ENCODE measurements around the gene FOXF1. TPM values are rescaled to one million over a fixed set of nuclear protein-coding genes. Genes with fewer than 3 reads are reported as not detected.

Gene FOXF1
- total and polyA plus RNA-seq, 4 donors: 0.56 to 1.2 (median 0.89) TPM

DNA sequence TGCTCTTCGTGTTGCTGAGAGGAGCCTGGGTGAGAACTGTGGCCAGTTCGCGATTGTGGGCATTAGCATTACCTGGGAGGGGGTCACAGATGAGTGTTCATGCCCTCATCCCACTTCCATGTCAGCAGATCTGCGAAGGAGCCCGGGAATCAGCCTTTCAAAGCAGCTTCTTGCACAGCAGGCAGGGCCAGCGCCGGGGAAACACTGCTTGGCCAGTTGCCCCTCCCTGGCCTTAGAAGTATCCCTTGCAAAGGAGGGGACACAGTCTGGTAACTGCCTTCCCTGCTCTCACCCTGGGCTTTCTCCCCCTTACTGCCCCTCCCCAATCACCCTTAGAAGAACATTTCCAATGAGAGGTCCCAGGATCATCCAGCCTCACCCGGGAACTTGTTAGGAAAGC is 42.8 kb upstream of the FOXF1 start:
- no peak for DNase-seq (ENCODE audit: low spot score)
- no peaks in the 10 kb centered on the region for H3K4me1 ChIP-seq (ENCODE audit: control insufficient read depth in 4 of 4, insufficient read depth in 4 of 4, low read length in 3 of 4)
- 74% methylated on average over 8 of the region's 8 CpGs for WGBS
- TF ChIP-seq, protein P1, sequence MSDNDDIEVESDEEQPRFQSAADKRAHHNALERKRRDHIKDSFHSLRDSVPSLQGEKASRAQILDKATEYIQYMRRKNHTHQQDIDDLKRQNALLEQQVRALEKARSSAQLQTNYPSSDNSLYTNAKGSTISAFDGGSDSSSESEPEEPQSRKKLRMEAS (IDR thresholded peaks at IDR 0.05): no peak
- TF ChIP-seq TAF1 (conservative IDR thresholded peaks at IDR 0.05) (no peak), NR2F2 (IDR thresholded peaks at IDR 0.05) (no peak), JUND (IDR thresholded peaks at IDR 0.05) (no peak), RXRA (IDR thresholded peaks at IDR 0.05) (no peak), HNF4G (IDR thresholded peaks at IDR 0.05) (no peak), FOXA2 (IDR thresholded peaks at IDR 0.05) (no peak), HNF4A (conservative IDR thresholded peaks at IDR 0.05) (no peak), EGR1 (IDR thresholded peaks at IDR 0.05; ENCODE audit: low read depth in 2 of 2) (no peak), YY1 (IDR thresholded peaks at IDR 0.05) (no peak), RAD21 (IDR thresholded peaks at IDR 0.05) (no peak), GABPA (IDR thresholded peaks at IDR 0.05 in 1 of 2, conservative IDR thresholded peaks at IDR 0.05 in 1 of 2) (no peak), SP1 (IDR thresholded peaks at IDR 0.05) (no peak), FOXA1 (IDR thresholded peaks at IDR 0.05) (no peak)
- TF ChIP-seq, protein P2, sequence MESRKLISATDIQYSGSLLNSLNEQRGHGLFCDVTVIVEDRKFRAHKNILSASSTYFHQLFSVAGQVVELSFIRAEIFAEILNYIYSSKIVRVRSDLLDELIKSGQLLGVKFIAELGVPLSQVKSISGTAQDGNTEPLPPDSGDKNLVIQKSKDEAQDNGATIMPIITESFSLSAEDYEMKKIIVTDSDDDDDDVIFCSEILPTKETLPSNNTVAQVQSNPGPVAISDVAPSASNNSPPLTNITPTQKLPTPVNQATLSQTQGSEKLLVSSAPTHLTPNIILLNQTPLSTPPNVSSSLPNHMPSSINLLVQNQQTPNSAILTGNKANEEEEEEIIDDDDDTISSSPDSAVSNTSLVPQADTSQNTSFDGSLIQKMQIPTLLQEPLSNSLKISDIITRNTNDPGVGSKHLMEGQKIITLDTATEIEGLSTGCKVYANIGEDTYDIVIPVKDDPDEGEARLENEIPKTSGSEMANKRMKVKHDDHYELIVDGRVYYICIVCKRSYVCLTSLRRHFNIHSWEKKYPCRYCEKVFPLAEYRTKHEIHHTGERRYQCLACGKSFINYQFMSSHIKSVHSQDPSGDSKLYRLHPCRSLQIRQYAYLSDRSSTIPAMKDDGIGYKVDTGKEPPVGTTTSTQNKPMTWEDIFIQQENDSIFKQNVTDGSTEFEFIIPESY (IDR thresholded peaks at IDR 0.05): no peak
- TF ChIP-seq, protein P3, sequence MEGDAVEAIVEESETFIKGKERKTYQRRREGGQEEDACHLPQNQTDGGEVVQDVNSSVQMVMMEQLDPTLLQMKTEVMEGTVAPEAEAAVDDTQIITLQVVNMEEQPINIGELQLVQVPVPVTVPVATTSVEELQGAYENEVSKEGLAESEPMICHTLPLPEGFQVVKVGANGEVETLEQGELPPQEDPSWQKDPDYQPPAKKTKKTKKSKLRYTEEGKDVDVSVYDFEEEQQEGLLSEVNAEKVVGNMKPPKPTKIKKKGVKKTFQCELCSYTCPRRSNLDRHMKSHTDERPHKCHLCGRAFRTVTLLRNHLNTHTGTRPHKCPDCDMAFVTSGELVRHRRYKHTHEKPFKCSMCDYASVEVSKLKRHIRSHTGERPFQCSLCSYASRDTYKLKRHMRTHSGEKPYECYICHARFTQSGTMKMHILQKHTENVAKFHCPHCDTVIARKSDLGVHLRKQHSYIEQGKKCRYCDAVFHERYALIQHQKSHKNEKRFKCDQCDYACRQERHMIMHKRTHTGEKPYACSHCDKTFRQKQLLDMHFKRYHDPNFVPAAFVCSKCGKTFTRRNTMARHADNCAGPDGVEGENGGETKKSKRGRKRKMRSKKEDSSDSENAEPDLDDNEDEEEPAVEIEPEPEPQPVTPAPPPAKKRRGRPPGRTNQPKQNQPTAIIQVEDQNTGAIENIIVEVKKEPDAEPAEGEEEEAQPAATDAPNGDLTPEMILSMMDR (IDR thresholded peaks at IDR 0.05; ENCODE audit: low read depth, low read length, missing input control): no peak
- TF ChIP-seq, protein P4, sequence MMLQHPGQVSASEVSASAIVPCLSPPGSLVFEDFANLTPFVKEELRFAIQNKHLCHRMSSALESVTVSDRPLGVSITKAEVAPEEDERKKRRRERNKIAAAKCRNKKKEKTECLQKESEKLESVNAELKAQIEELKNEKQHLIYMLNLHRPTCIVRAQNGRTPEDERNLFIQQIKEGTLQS (IDR thresholded peaks at IDR 0.05): no peak
- TF ChIP-seq, protein P5, sequence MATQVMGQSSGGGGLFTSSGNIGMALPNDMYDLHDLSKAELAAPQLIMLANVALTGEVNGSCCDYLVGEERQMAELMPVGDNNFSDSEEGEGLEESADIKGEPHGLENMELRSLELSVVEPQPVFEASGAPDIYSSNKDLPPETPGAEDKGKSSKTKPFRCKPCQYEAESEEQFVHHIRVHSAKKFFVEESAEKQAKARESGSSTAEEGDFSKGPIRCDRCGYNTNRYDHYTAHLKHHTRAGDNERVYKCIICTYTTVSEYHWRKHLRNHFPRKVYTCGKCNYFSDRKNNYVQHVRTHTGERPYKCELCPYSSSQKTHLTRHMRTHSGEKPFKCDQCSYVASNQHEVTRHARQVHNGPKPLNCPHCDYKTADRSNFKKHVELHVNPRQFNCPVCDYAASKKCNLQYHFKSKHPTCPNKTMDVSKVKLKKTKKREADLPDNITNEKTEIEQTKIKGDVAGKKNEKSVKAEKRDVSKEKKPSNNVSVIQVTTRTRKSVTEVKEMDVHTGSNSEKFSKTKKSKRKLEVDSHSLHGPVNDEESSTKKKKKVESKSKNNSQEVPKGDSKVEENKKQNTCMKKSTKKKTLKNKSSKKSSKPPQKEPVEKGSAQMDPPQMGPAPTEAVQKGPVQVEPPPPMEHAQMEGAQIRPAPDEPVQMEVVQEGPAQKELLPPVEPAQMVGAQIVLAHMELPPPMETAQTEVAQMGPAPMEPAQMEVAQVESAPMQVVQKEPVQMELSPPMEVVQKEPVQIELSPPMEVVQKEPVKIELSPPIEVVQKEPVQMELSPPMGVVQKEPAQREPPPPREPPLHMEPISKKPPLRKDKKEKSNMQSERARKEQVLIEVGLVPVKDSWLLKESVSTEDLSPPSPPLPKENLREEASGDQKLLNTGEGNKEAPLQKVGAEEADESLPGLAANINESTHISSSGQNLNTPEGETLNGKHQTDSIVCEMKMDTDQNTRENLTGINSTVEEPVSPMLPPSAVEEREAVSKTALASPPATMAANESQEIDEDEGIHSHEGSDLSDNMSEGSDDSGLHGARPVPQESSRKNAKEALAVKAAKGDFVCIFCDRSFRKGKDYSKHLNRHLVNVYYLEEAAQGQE (IDR thresholded peaks at IDR 0.05): no peak
- H3K4me3 ChIP-seq (ENCODE audit: low read depth in 1 of 3, low read length in 3 of 3): no peak overlapping the region
- no peaks in the 10 kb centered on the region for H3K27me3 ChIP-seq (ENCODE audit: control insufficient read depth in 4 of 4, insufficient read depth in 4 of 4, low read length in 3 of 4)
- no peak overlapping the region for H3K9ac ChIP-seq (ENCODE audit: low read depth in 1 of 2, low read length in 2 of 2)
- no peaks in the 10 kb centered on the region for H3K36me3 ChIP-seq (ENCODE audit: control insufficient read depth in 4 of 4, insufficient read depth in 3 of 4, low read depth in 1 of 4, low read length in 3 of 4)
- no peak overlapping the region for H3K27ac ChIP-seq (ENCODE audit: low read depth in 1 of 2, low read length in 2 of 2)
- H3K9me3 ChIP-seq (ENCODE audit: control insufficient read depth in 4 of 4, low read length in 3 of 4): peaks cover 0 to 6% (median 3%) of the 10 kb centered on the region in 4 donors

All from liver (tissue), 9 donors.